ENCODE data around the gene ROR1. TPM values are rescaled to one million over a fixed set of nuclear protein-coding genes. Genes with fewer than 3 reads are reported as not detected.

The ROR1 gene
- total RNA-seq, 6 experiments from 2014 or later, result 0.04 to 0.58 (median 0.37) TPM

GRCh38 chr1:63914706-63915105 lies 140.9 kb downstream of the ROR1 start:
- Histone ChIP-seq H3K4me3 (no peak overlapping the region), H3K4me1 (no peaks in the 10 kb centered on the region), H3K9me3 (no peaks in the 10 kb centered on the region), H3K27ac (no peak overlapping the region), H3K36me3 (no peaks in the 10 kb centered on the region), H3K27me3 (no peaks in the 10 kb centered on the region)
- DNase-seq (no peak), ATAC-seq (no peak)
- TF ChIP-seq CTCF (IDR thresholded peaks at IDR 0.05) (no peak), POLR2A (IDR thresholded peaks at IDR 0.05) (no peak)
- intact Hi-C loops (cut with DNase I), result no loop called here
- 100% methylated on average over 1 of the region's 1 CpG for WGBS (ENCODE audit: insufficient coverage, low coverage, low lambda C conversion rate, missing lambda C conversion rate)

GRCh38 chr1:63915121-63915520 lies 141.3 kb downstream of the ROR1 start:
- Histone ChIP-seq H3K9me3 (no peaks in the 10 kb centered on the region), H3K36me3 (no peaks in the 10 kb centered on the region), H3K27me3 (no peaks in the 10 kb centered on the region), H3K27ac (no peak overlapping the region), H3K4me3 (no peak overlapping the region), H3K4me1 (no peaks in the 10 kb centered on the region)
- WGBS (ENCODE audit: insufficient coverage, low coverage, low lambda C conversion rate, missing lambda C conversion rate), result 67% methylated on average over 1 of the region's 1 CpG
- intact Hi-C loops (cut with DNase I), result no loop called here
- ATAC-seq (no peak), DNase-seq (no peak)
- TF ChIP-seq CTCF (IDR thresholded peaks at IDR 0.05), result no peak
- no peak for TF ChIP-seq POLR2A (IDR thresholded peaks at IDR 0.05)

- no peaks in the 10 kb centered on the region for H3K27me3 ChIP-seq
- ATAC-seq (peak in 1 of 4 donors; percentile 28), DNase-seq (no peak)
- no peaks in the 10 kb centered on the region for H3K9me3 ChIP-seq
- TF ChIP-seq POLR2A (IDR thresholded peaks at IDR 0.05), result no peak
- TF ChIP-seq CTCF (IDR thresholded peaks at IDR 0.05), result no peak
- intact Hi-C loops (cut with DNase I), result no loop called here
- H3K27ac ChIP-seq, result no peak overlapping the region
- no peaks in the 10 kb centered on the region for H3K36me3 ChIP-seq
- WGBS (ENCODE audit: insufficient coverage, low coverage, low lambda C conversion rate, missing lambda C conversion rate), result 59% methylated on average over 2 of the region's 2 CpGs
- no peak overlapping the region for H3K4me3 ChIP-seq
- H3K4me1 ChIP-seq, result no peaks in the 10 kb centered on the region
These were observed 142.9 kb downstream of the ROR1 start for GRCh38 chr1:63916485-63917360.

- H3K27me3 ChIP-seq, result no peaks in the 10 kb centered on the region
- TF ChIP-seq POLR2A (IDR thresholded peaks at IDR 0.05) (no peak), CTCF (IDR thresholded peaks at IDR 0.05) (peak in 1 of 4 donors; percentile 23)
- ATAC-seq (no peak), DNase-seq (no peak)
- intact Hi-C loops (cut with DNase I), result no loop called here
- no peaks in the 10 kb centered on the region for H3K36me3 ChIP-seq
- no peak overlapping the region for H3K4me3 ChIP-seq
- no peak overlapping the region for H3K27ac ChIP-seq
- H3K4me1 ChIP-seq, result no peaks in the 10 kb centered on the region
- WGBS (ENCODE audit: insufficient coverage, low coverage, low lambda C conversion rate, missing lambda C conversion rate), result 75% methylated on average over 11 of the region's 13 CpGs
- no peaks in the 10 kb centered on the region for H3K9me3 ChIP-seq
These were observed 144.0 kb downstream of the ROR1 start for GRCh38 chr1:63917571-63918417.

Measured in right lobe of liver (tissue), 6 donors.